ENCODE data around the gene CABLES2. TPM values are rescaled to one million over a fixed set of nuclear protein-coding genes. Genes with fewer than 3 reads are reported as not detected.

Gene CABLES2
- total and polyA plus RNA-seq, 4 experiments from 2014 or later = 0.45 to 7.5 (median 3.8) TPM

- CTCF ChIA-PET (ENCODE audit: partially characterized antibody) = interaction anchor here (0.9 kb wide), 1 partner anchor 371 kb away, joined by 3 read pairs; no protein-coding TSS in a partner anchor
Measured at GRCh38 chr20:62381202-62381797, 25.8 kb downstream of the CABLES2 start.

GRCh38 chr20:62378215-62378614 lies 28.9 kb downstream of the CABLES2 start:
- no peaks in the 10 kb centered on the region for H3K36me3 ChIP-seq (ENCODE audit: insufficient read depth, low read length)
- Mint-ChIP-seq H3K4me3 (no peak overlapping the region), H3K4me1 (peaks cover 6 to 12% (median 9%) of the 10 kb centered on the region in 4 donors), H3K27ac (no peak overlapping the region), H3K27me3 (peaks cover 0 to under 1% of the 10 kb centered on the region in 2 donors), H3K9me3 (no peaks in the 10 kb centered on the region), H3K36me3 (peaks cover 8 to 9% of the 10 kb centered on the region in 2 donors)
- ChIA-PET CTCF (ENCODE audit: partially characterized antibody) (no interaction called here), POLR2A (ENCODE audit: partially characterized antibody) (interaction anchor here (2.7 kb wide), 1 partner anchor 9 kb away, joined by 7 read pairs; the partner anchor contains the start of gene RPS21)
- no peak for DNase-seq
- intact Hi-C loops (cut with micrococcal nuclease) = no loop called here
- H3K27ac ChIP-seq (ENCODE audit: low read depth, low read length) = no peak overlapping the region
- no peaks in the 10 kb centered on the region for H3K9me3 ChIP-seq (ENCODE audit: control insufficient read depth in 1 of 2, low read length in 2 of 2)
- no peaks in the 10 kb centered on the region for H3K4me1 ChIP-seq (ENCODE audit: insufficient read depth, low read length)
- H3K4me3 ChIP-seq (ENCODE audit: low read length in 2 of 2) = no peak overlapping the region
- no peaks in the 10 kb centered on the region for H3K27me3 ChIP-seq (ENCODE audit: insufficient read depth, low read length)

More at GRCh38 chr20:62381202-62381797, 25.8 kb downstream of the CABLES2 start:
- Mint-ChIP-seq H3K27me3 (no peaks in the 10 kb centered on the region), H3K4me1 (peaks cover 20 to 30% (median 24%) of the 10 kb centered on the region in 4 donors), H3K27ac (peak overlapping the region in 1 of 7 donors; percentile 30), H3K4me3 (no peak overlapping the region), H3K36me3 (peaks cover 8 to 11% of the 10 kb centered on the region in 2 donors), H3K9me3 (no peaks in the 10 kb centered on the region)
- Histone ChIP-seq H3K4me1 (ENCODE audit: insufficient read depth, low read length) (peaks cover 13% of the 10 kb centered on the region), H3K27me3 (ENCODE audit: insufficient read depth, low read length) (no peaks in the 10 kb centered on the region), H3K9me3 (ENCODE audit: control insufficient read depth in 1 of 2, low read length in 2 of 2) (no peaks in the 10 kb centered on the region), H3K4me3 (ENCODE audit: low read length in 2 of 2) (no peak overlapping the region), H3K27ac (ENCODE audit: low read depth, low read length) (no peak overlapping the region), H3K36me3 (ENCODE audit: insufficient read depth, low read length) (no peaks in the 10 kb centered on the region)
- intact Hi-C loops (cut with micrococcal nuclease) = loop anchor here (5.0 to 10.0 kb wide), 3 partner anchors 244 to 414 kb away; partner anchors contain the start of genes MRGBP and TAF4
- POLR2A ChIA-PET (ENCODE audit: partially characterized antibody) = no interaction called here
- DNase-seq = no peak

- Mint-ChIP-seq H3K36me3 (peaks cover 6 to 8% of the 10 kb centered on the region in 2 donors), H3K27ac (no peak overlapping the region), H3K4me3 (no peak overlapping the region), H3K27me3 (peaks cover 2 to 4% of the 10 kb centered on the region in 2 donors), H3K4me1 (peaks cover 3 to 11% (median 6%) of the 10 kb centered on the region in 4 donors), H3K9me3 (no peaks in the 10 kb centered on the region)
- intact Hi-C loops (cut with micrococcal nuclease) = no loop called here
- ChIA-PET POLR2A (ENCODE audit: partially characterized antibody) (interaction anchor here (2.7 kb wide), 1 partner anchor 9 kb away, joined by 7 read pairs; the partner anchor contains the start of gene RPS21), CTCF (ENCODE audit: partially characterized antibody) (no interaction called here)
- H3K9me3 ChIP-seq (ENCODE audit: control insufficient read depth in 1 of 2, low read length in 2 of 2) = no peaks in the 10 kb centered on the region
- H3K4me1 ChIP-seq (ENCODE audit: insufficient read depth, low read length) = no peaks in the 10 kb centered on the region
- no peak overlapping the region for H3K27ac ChIP-seq (ENCODE audit: low read depth, low read length)
- DNase-seq = no peak
- H3K27me3 ChIP-seq (ENCODE audit: insufficient read depth, low read length) = no peaks in the 10 kb centered on the region
- H3K36me3 ChIP-seq (ENCODE audit: insufficient read depth, low read length) = no peaks in the 10 kb centered on the region
- H3K4me3 ChIP-seq (ENCODE audit: low read length in 2 of 2) = no peak overlapping the region
Measured at GRCh38 chr20:62377615-62378178, 29.4 kb downstream of the CABLES2 start.

GRCh38 chr20:62377064-62377461 lies 30.0 kb downstream of the CABLES2 start:
- H3K4me3 Mint-ChIP-seq = no peak overlapping the region
- H3K27ac Mint-ChIP-seq = no peak overlapping the region
- Histone ChIP-seq H3K27me3 (ENCODE audit: insufficient read depth, low read length) (no peaks in the 10 kb centered on the region), H3K4me1 (ENCODE audit: insufficient read depth, low read length) (no peaks in the 10 kb centered on the region), H3K4me3 (ENCODE audit: low read length in 2 of 2) (no peak overlapping the region), H3K36me3 (ENCODE audit: insufficient read depth, low read length) (no peaks in the 10 kb centered on the region), H3K27ac (ENCODE audit: low read depth, low read length) (no peak overlapping the region), H3K9me3 (ENCODE audit: control insufficient read depth in 1 of 2, low read length in 2 of 2) (no peaks in the 10 kb centered on the region)
- ChIA-PET CTCF (ENCODE audit: partially characterized antibody) (no interaction called here), POLR2A (ENCODE audit: partially characterized antibody) (interaction anchor here (2.7 kb wide), 1 partner anchor 10 kb away, joined by 7 read pairs; the partner anchor contains the start of gene RPS21)
- DNase-seq = no peak
- H3K4me1 Mint-ChIP-seq = peaks cover 0 to 8% (median 3%) of the 10 kb centered on the region in 4 donors
- H3K9me3 Mint-ChIP-seq = no peaks in the 10 kb centered on the region
- intact Hi-C loops (cut with micrococcal nuclease) = no loop called here
- peaks cover 3 to 4% of the 10 kb centered on the region in 2 donors for H3K36me3 Mint-ChIP-seq
- peaks cover 2 to 4% of the 10 kb centered on the region in 2 donors for H3K27me3 Mint-ChIP-seq

GRCh38 chr20:62376112-62377063 lies 30.7 kb downstream of the CABLES2 start:
- no peak for DNase-seq
- no peak overlapping the region for H3K27ac ChIP-seq (ENCODE audit: low read depth, low read length)
- H3K9me3 ChIP-seq (ENCODE audit: control insufficient read depth in 1 of 2, low read length in 2 of 2) = no peaks in the 10 kb centered on the region
- H3K9me3 Mint-ChIP-seq = no peaks in the 10 kb centered on the region
- no peaks in the 10 kb centered on the region for H3K4me1 ChIP-seq (ENCODE audit: insufficient read depth, low read length)
- peaks cover 0 to 4% (median 0%) of the 10 kb centered on the region in 4 donors for H3K4me1 Mint-ChIP-seq
- H3K36me3 Mint-ChIP-seq = no peaks in the 10 kb centered on the region
- H3K4me3 ChIP-seq (ENCODE audit: low read length in 2 of 2) = no peak overlapping the region
- H3K4me3 Mint-ChIP-seq = no peak overlapping the region
- H3K27me3 ChIP-seq (ENCODE audit: insufficient read depth, low read length) = no peaks in the 10 kb centered on the region
- no peak overlapping the region for H3K27ac Mint-ChIP-seq
- H3K36me3 ChIP-seq (ENCODE audit: insufficient read depth, low read length) = no peaks in the 10 kb centered on the region
- peaks cover 2 to 4% of the 10 kb centered on the region in 2 donors for H3K27me3 Mint-ChIP-seq
- intact Hi-C loops (cut with micrococcal nuclease) = no loop called here
- POLR2A ChIA-PET (ENCODE audit: partially characterized antibody) = interaction anchor here (2.7 kb wide), 1 partner anchor 11 kb away, joined by 7 read pairs; the partner anchor contains the start of gene RPS21
- CTCF ChIA-PET (ENCODE audit: partially characterized antibody) = no interaction called here

- H3K4me3 Mint-ChIP-seq = no peak overlapping the region
- H3K27ac ChIP-seq (ENCODE audit: low read depth, low read length) = no peak overlapping the region
- no peak overlapping the region for H3K4me3 ChIP-seq (ENCODE audit: low read length in 2 of 2)
- H3K27me3 Mint-ChIP-seq = peaks cover 2 to 5% of the 10 kb centered on the region in 2 donors
- H3K36me3 ChIP-seq (ENCODE audit: insufficient read depth, low read length) = no peaks in the 10 kb centered on the region
- H3K36me3 Mint-ChIP-seq = no peaks in the 10 kb centered on the region
- peak overlapping the region in 1 of 7 donors; percentile 13 for H3K27ac Mint-ChIP-seq
- CTCF ChIA-PET (ENCODE audit: partially characterized antibody) = interaction anchor here (1.3 kb wide), 1 partner anchor 8 kb away, joined by 3 read pairs; no protein-coding TSS in a partner anchor
- no peaks in the 10 kb centered on the region for H3K9me3 Mint-ChIP-seq
- H3K4me1 Mint-ChIP-seq = peaks cover 0 to 4% (median 0%) of the 10 kb centered on the region in 4 donors
- intact Hi-C loops (cut with micrococcal nuclease) = no loop called here
- POLR2A ChIA-PET (ENCODE audit: partially characterized antibody) = no interaction called here
- no peak for DNase-seq
- no peaks in the 10 kb centered on the region for H3K9me3 ChIP-seq (ENCODE audit: control insufficient read depth in 1 of 2, low read length in 2 of 2)
- no peaks in the 10 kb centered on the region for H3K4me1 ChIP-seq (ENCODE audit: insufficient read depth, low read length)
- H3K27me3 ChIP-seq (ENCODE audit: insufficient read depth, low read length) = no peaks in the 10 kb centered on the region
Measured at GRCh38 chr20:62374331-62375152, 32.5 kb downstream of the CABLES2 start.

All from CD4-positive, alpha-beta memory T cell (primary cell).